ENCODE results near the gene LTBP1. TPM values are rescaled to one million over a fixed set of nuclear protein-coding genes. Genes with fewer than 3 reads are reported as not detected.

LTBP1 gene
- polyA plus RNA-seq, 1 donor (not counting 4 experiments of a cell fraction or from before 2014, with no cell fraction given): 9.2 TPM

DNA sequence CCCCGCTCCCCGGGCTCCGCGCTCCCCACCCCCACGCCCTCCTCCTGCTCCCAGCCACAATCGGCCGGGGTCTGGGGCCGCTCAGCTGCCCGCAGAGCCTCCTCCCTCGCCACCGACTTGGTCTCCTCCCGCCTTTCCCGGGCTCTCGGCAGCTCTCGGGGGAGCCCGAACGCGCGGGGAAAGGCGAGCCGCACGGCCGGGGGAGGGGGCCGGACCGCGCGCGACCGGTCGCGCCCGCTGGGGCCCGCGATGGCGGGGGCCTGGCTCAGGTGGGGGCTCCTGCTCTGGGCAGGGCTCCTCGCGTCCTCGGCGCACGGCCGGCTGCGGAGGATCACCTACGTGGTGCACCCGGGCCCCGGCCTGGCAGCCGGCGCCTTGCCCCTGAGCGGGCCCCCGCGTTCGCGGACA is 327 bp downstream of the LTBP1 start:
- Histone ChIP-seq H3K27me3 (ENCODE audit: control insufficient read depth, extremely low read depth, insufficient read depth, low read length) (no peaks in the 10 kb centered on the region), H3K9me3 (ENCODE audit: control insufficient read depth, low read depth, low read length) (no peaks in the 10 kb centered on the region), H4K20me1 (ENCODE audit: control insufficient read depth, extremely low read depth, insufficient read depth, low read length) (no peaks in the 10 kb centered on the region), H3K9ac (ENCODE audit: control insufficient read depth, extremely low read depth, insufficient read depth, low read length) (peak overlapping the region; percentile 53), H2AFZ (ENCODE audit: control insufficient read depth, low read length) (peak overlapping the region; percentile 37), H3K4me3 (ENCODE audit: control insufficient read depth in 2 of 3, extremely low read depth in 1 of 3, insufficient read depth in 2 of 3, low read depth in 1 of 3, low read length in 3 of 3) (peak overlapping the region; percentile 50 to 77 (median 58)), H3K27ac (ENCODE audit: control insufficient read depth, insufficient read depth, low read length) (no peak overlapping the region), H3K4me2 (ENCODE audit: control insufficient read depth, extremely low read depth, insufficient read depth, low read depth, low read length) (peak overlapping the region; percentile 50), H3K9me1 (ENCODE audit: control insufficient read depth, extremely low read depth, insufficient read depth, low read length) (no peaks in the 10 kb centered on the region), H3K4me1 (ENCODE audit: control insufficient read depth, extremely low read depth, insufficient read depth, low read length) (no peaks in the 10 kb centered on the region), H3K36me3 (ENCODE audit: control insufficient read depth in 2 of 2, extremely low read depth in 1 of 2, insufficient read depth in 2 of 2, low read length in 2 of 2) (no peaks in the 10 kb centered on the region), H3K79me2 (ENCODE audit: control insufficient read depth, insufficient read depth, low read length) (no peaks in the 10 kb centered on the region)
- no peak for DNase-seq (ENCODE audit: low read depth, low spot score)
- FAIRE-seq: no peak
- TF ChIP-seq EZH2 (IDR thresholded peaks at IDR 0.05; ENCODE audit: low read length): no peak
- TF ChIP-seq, protein P1, sequence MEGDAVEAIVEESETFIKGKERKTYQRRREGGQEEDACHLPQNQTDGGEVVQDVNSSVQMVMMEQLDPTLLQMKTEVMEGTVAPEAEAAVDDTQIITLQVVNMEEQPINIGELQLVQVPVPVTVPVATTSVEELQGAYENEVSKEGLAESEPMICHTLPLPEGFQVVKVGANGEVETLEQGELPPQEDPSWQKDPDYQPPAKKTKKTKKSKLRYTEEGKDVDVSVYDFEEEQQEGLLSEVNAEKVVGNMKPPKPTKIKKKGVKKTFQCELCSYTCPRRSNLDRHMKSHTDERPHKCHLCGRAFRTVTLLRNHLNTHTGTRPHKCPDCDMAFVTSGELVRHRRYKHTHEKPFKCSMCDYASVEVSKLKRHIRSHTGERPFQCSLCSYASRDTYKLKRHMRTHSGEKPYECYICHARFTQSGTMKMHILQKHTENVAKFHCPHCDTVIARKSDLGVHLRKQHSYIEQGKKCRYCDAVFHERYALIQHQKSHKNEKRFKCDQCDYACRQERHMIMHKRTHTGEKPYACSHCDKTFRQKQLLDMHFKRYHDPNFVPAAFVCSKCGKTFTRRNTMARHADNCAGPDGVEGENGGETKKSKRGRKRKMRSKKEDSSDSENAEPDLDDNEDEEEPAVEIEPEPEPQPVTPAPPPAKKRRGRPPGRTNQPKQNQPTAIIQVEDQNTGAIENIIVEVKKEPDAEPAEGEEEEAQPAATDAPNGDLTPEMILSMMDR (optimal IDR thresholded peaks at IDR 0.05 in 1 of 3, IDR thresholded peaks at IDR 0.05 in 1 of 3, conservative IDR thresholded peaks at IDR 0.05 in 1 of 3; ENCODE audit: extremely low read depth in 1 of 3, insufficient read depth in 2 of 3, low read length in 3 of 3): no peak
- dilution Hi-C loops (cut with MboI; ENCODE audit: extremely low pct_ligation_motif_present, low sequenced_read_pairs): no loop called here

GRCh38 chr2:32947484-32948143 is 861 bp downstream of the LTBP1 start:
- no peak for TF ChIP-seq EZH2 (IDR thresholded peaks at IDR 0.05; ENCODE audit: low read length)
- TF ChIP-seq, protein P1 (optimal IDR thresholded peaks at IDR 0.05 in 1 of 3, IDR thresholded peaks at IDR 0.05 in 1 of 3, conservative IDR thresholded peaks at IDR 0.05 in 1 of 3; ENCODE audit: extremely low read depth in 1 of 3, insufficient read depth in 2 of 3, low read length in 3 of 3): no peak
- Histone ChIP-seq H2AFZ (ENCODE audit: control insufficient read depth, low read length) (peak overlapping the region; percentile 45), H3K9me3 (ENCODE audit: control insufficient read depth, low read depth, low read length) (no peaks in the 10 kb centered on the region), H3K9ac (ENCODE audit: control insufficient read depth, extremely low read depth, insufficient read depth, low read length) (peak overlapping the region; percentile 53), H3K4me2 (ENCODE audit: control insufficient read depth, extremely low read depth, insufficient read depth, low read depth, low read length) (peak overlapping the region; percentile 50), H3K9me1 (ENCODE audit: control insufficient read depth, extremely low read depth, insufficient read depth, low read length) (no peaks in the 10 kb centered on the region), H4K20me1 (ENCODE audit: control insufficient read depth, extremely low read depth, insufficient read depth, low read length) (no peaks in the 10 kb centered on the region), H3K27me3 (ENCODE audit: control insufficient read depth, extremely low read depth, insufficient read depth, low read length) (no peaks in the 10 kb centered on the region), H3K4me3 (ENCODE audit: control insufficient read depth in 2 of 3, extremely low read depth in 1 of 3, insufficient read depth in 2 of 3, low read depth in 1 of 3, low read length in 3 of 3) (peak overlapping the region; percentile 50 to 77 (median 58)), H3K36me3 (ENCODE audit: control insufficient read depth in 2 of 2, extremely low read depth in 1 of 2, insufficient read depth in 2 of 2, low read length in 2 of 2) (no peaks in the 10 kb centered on the region), H3K4me1 (ENCODE audit: control insufficient read depth, extremely low read depth, insufficient read depth, low read length) (no peaks in the 10 kb centered on the region), H3K27ac (ENCODE audit: control insufficient read depth, insufficient read depth, low read length) (no peak overlapping the region), H3K79me2 (ENCODE audit: control insufficient read depth, insufficient read depth, low read length) (no peaks in the 10 kb centered on the region)
- no peak for DNase-seq (ENCODE audit: low read depth, low spot score)
- dilution Hi-C loops (cut with MboI; ENCODE audit: extremely low pct_ligation_motif_present, low sequenced_read_pairs): no loop called here
- FAIRE-seq: no peak

Measured in keratinocyte (primary cell).